Thymus (tissue), 11 donors: ENCODE data around the gene RGS12. TPM values are rescaled to one million over a fixed set of nuclear protein-coding genes. Genes with fewer than 3 reads are reported as not detected.

ENCODE experiments used
- DNase-seq, 9 donors: peaks; one replicate each; pipeline ENCODE4 v3.0.0-alpha.2; 2013; ENCODE audit warnings: low spot score in 9 of 9, low read depth in 6 of 9, missing footprints in 1 of 9
- H3K27ac ChIP-seq, 2 donors: one replicate each; pipeline ENCODE4 v1.5.1; 2013; ENCODE audit warnings: control low read depth in 1 of 2, low read depth in 1 of 2, low read length in 1 of 2, mild to moderate bottlenecking in 1 of 2, moderate library complexity in 1 of 2
- H3K27me3 ChIP-seq, 2 donors: one replicate each; pipeline ENCODE4 v1.5.1; 2013; ENCODE audit warnings: low read length in 1 of 2; ENCODE audit not compliant: control insufficient read depth in 2 of 2, insufficient read depth in 1 of 2
- H3K36me3 ChIP-seq, 2 donors: one replicate each; pipeline ENCODE4 v1.5.1; 2013; ENCODE audit warnings: low read length in 1 of 2, mild to moderate bottlenecking in 1 of 2, moderate library complexity in 1 of 2; ENCODE audit not compliant: control insufficient read depth in 2 of 2, insufficient read depth in 2 of 2
- H3K4me1 ChIP-seq, 2 donors: one replicate each; pipeline ENCODE4 v1.5.1; 2013; ENCODE audit warnings: low read length in 2 of 2; ENCODE audit not compliant: control insufficient read depth in 2 of 2, insufficient read depth in 2 of 2
- H3K4me3 ChIP-seq, 2 donors: one replicate each; pipeline ENCODE4 v1.5.1; 2013; ENCODE audit warnings: low read length in 2 of 2, control low read depth in 1 of 2, mild to moderate bottlenecking in 1 of 2
- H3K9me3 ChIP-seq, 2 donors: one replicate each; pipeline ENCODE4 v1.5.1; 2013; ENCODE audit warnings: low read length in 1 of 2, mild to moderate bottlenecking in 1 of 2; ENCODE audit not compliant: control insufficient read depth in 2 of 2, insufficient read depth in 1 of 2
- WGBS: extraction: QIAGEN DNeasy Blood & Tissue Kit; methylation state at CpG from one replicate; pipeline ENCODE4 v1.1.7; 2013; 5-methylcytosine and 5-hydroxymethylcytosine counted together
- polyA plus RNA-seq: library from polyadenylated mRNA; stranded (reverse); fragments of 200-250 nt; gene quantifications from one replicate; pipeline ENCODE4 v1.2.3, GENCODE V29; 2013
- total RNA-seq: library from RNA; stranded (reverse); fragments of 120-200 nt; gene quantifications from one replicate; pipeline ENCODE4 v1.2.4, GENCODE V29; 2013
- donor health status: healthy.

The RGS12 gene
- total and polyA plus RNA-seq, 2 donors, result 13.0 to 30.4 TPM

DNA sequence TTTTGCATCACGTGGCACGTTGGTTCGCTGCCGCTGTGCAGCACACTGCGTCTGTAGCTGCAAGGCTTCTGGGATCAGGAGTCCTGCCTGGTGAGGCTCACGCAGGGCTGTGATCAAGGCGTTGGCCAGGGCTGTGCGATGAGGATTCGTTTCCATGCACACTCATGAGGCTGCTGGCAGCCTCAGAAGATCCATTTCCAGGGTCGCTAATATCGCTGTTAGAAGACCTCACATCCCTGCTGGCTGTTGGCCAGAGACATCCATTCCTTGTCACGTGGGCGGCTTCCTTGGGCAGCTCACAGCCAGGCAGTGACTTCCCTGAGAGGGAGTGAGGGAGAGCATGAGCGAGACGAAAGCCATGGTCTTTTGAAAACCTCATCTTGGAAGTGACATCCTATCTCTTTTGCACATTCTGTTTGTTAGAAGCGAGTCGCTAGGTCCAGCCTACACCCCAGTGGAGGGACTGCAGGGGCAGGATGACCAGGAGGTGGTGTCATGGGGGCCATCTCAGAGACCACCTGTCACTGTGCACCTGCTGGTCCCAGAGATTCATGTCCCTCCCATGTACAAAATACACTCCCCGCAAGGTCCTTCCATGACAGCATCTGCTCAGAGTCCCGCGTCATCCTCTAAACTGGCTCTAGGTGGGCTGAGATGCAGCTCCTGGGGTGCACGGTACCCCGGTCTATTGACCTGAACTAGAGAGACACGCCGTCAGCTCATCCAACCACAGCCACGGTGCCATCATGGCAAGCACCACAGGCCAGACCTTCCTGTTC lies 12.2 kb downstream of the RGS12 start:
- H3K36me3 ChIP-seq, result no peaks in the 10 kb centered on the region
- no peak overlapping the region for H3K4me3 ChIP-seq
- WGBS, result 84% methylated on average over 25 of the region's 25 CpGs
- DNase-seq, result no peak
- peaks cover 34 to 69% of the 10 kb centered on the region in 2 donors for H3K27me3 ChIP-seq
- H3K9me3 ChIP-seq, result peaks cover 0 to 3% of the 10 kb centered on the region in 2 donors
- H3K27ac ChIP-seq, result no peak overlapping the region
- H3K4me1 ChIP-seq, result peaks cover 26 to 80% of the 10 kb centered on the region in 2 donors

GRCh38 chr4:3305610-3306371 lies 13.0 kb downstream of the RGS12 start:
- peaks cover 26 to 75% of the 10 kb centered on the region in 2 donors for H3K4me1 ChIP-seq
- WGBS, result 67% methylated on average over 9 of the region's 9 CpGs

GRCh38 chr4:3306450-3306849 lies 13.6 kb downstream of the RGS12 start:
- H3K4me1 ChIP-seq, result peaks cover 26 to 69% of the 10 kb centered on the region in 2 donors
- no peak overlapping the region for H3K27ac ChIP-seq
- peaks cover 0 to 3% of the 10 kb centered on the region in 2 donors for H3K9me3 ChIP-seq
- no peak for DNase-seq
- H3K27me3 ChIP-seq, result peaks cover 26 to 63% of the 10 kb centered on the region in 2 donors
- WGBS, result 71% methylated on average over 8 of the region's 8 CpGs
- no peaks in the 10 kb centered on the region for H3K36me3 ChIP-seq
- H3K4me3 ChIP-seq, result no peak overlapping the region

More at GRCh38 chr4:3305610-3306371, 13.0 kb downstream of the RGS12 start:
- DNase-seq, result peak in 7 of 9 donors; percentile 32 to 83 (median 38)
- Histone ChIP-seq H3K4me3 (no peak overlapping the region), H3K36me3 (no peaks in the 10 kb centered on the region), H3K27me3 (peaks cover 28 to 67% of the 10 kb centered on the region in 2 donors), H3K27ac (no peak overlapping the region), H3K9me3 (peaks cover 0 to 3% of the 10 kb centered on the region in 2 donors)

GRCh38 chr4:3307060-3307459 lies 14.2 kb downstream of the RGS12 start:
- WGBS, result 96% methylated on average over 20 of the region's 20 CpGs
- H3K9me3 ChIP-seq, result peaks cover 0 to 3% of the 10 kb centered on the region in 2 donors
- no peaks in the 10 kb centered on the region for H3K36me3 ChIP-seq
- no peak for DNase-seq
- peaks cover 26 to 63% of the 10 kb centered on the region in 2 donors for H3K27me3 ChIP-seq
- H3K4me3 ChIP-seq, result no peak overlapping the region
- no peak overlapping the region for H3K27ac ChIP-seq
- peaks cover 23 to 63% of the 10 kb centered on the region in 2 donors for H3K4me1 ChIP-seq

DNA sequence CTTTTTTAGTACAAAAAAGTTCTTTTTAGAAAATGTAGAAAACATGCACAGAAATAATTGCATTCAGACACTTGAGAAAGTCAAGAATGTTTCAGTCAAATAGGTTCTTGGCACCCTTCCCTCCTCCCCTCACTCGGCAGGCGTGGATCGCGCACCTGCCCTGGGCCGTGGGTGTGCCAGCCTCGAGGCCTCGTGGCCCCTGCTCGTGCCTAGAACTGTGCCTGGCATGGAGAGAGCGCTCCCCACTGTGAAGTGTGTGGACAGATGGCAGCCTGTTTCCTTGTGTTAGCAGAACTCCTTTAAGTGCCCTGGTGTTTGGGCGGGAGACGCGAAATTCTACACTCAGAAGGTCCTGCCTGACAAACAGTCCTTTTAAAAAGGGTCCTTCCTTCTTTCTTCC lies 14.7 kb downstream of the RGS12 start:
- peaks cover 26 to 63% of the 10 kb centered on the region in 2 donors for H3K27me3 ChIP-seq
- H3K9me3 ChIP-seq, result peaks cover 0 to 1% of the 10 kb centered on the region in 2 donors
- H3K4me3 ChIP-seq, result no peak overlapping the region
- H3K27ac ChIP-seq, result no peak overlapping the region
- no peaks in the 10 kb centered on the region for H3K36me3 ChIP-seq
- peaks cover 21 to 59% of the 10 kb centered on the region in 2 donors for H3K4me1 ChIP-seq
- DNase-seq, result no peak
- 94% methylated on average over 12 of the region's 12 CpGs for WGBS

GRCh38 chr4:3307891-3308575 lies 15.2 kb downstream of the RGS12 start:
- DNase-seq, result peak in 1 of 9 donors; percentile 38
- H3K27ac ChIP-seq, result no peak overlapping the region
- H3K27me3 ChIP-seq, result peaks cover 26 to 59% of the 10 kb centered on the region in 2 donors
- no peak overlapping the region for H3K4me3 ChIP-seq
- H3K9me3 ChIP-seq, result no peaks in the 10 kb centered on the region
- 97% methylated on average over 31 of the region's 31 CpGs for WGBS
- no peaks in the 10 kb centered on the region for H3K36me3 ChIP-seq
- H3K4me1 ChIP-seq, result peaks cover 16 to 54% of the 10 kb centered on the region in 2 donors

- Histone ChIP-seq H3K4me3 (no peak overlapping the region), H3K36me3 (no peaks in the 10 kb centered on the region), H3K27me3 (peaks cover 25 to 56% of the 10 kb centered on the region in 2 donors), H3K9me3 (no peaks in the 10 kb centered on the region), H3K4me1 (peaks cover 12 to 47% of the 10 kb centered on the region in 2 donors), H3K27ac (no peak overlapping the region)
- 92% methylated on average over 14 of the region's 14 CpGs for WGBS
- no peak for DNase-seq
Measured at GRCh38 chr4:3308691-3309090, 15.9 kb downstream of the RGS12 start.

- no peak for DNase-seq
- no peak overlapping the region for H3K27ac ChIP-seq
- WGBS, result 96% methylated on average over 21 of the region's 21 CpGs
- no peaks in the 10 kb centered on the region for H3K9me3 ChIP-seq
- no peaks in the 10 kb centered on the region for H3K36me3 ChIP-seq
- H3K4me3 ChIP-seq, result no peak overlapping the region
- H3K27me3 ChIP-seq, result peaks cover 10 to 42% of the 10 kb centered on the region in 2 donors
- H3K4me1 ChIP-seq, result peaks cover 6 to 30% of the 10 kb centered on the region in 2 donors
Measured at GRCh38 chr4:3310301-3311094, 17.7 kb downstream of the RGS12 start.
